Thoracic aorta (tissue), 2 donors: ENCODE results near the gene PLEKHA8. TPM values are rescaled to one million over a fixed set of nuclear protein-coding genes. Genes with fewer than 3 reads are reported as not detected.

Source experiments
- ATAC-seq: fragments of 150-250 bp; one replicate; pipeline ENCODE4 v1.8.0; 2017; ENCODE audit warnings: low read depth; ENCODE audit not compliant: insufficient number of reproducible peaks, low FRiP score
- DNase-seq: peaks from one replicate; pipeline ENCODE4 v3.0.0-alpha.2; 2020; ENCODE audit warnings: low spot score
- H3K27ac ChIP-seq, 2 donors: fragments of 200-600 bp; sonication (generic); 1 replicate in 1 of 2; 2 replicates in 1 of 2; pipeline ENCODE4 v1.5.1; 2016; ENCODE audit warnings: mild to moderate bottlenecking in 2 of 2, moderate library complexity in 2 of 2
- H3K27me3 ChIP-seq: fragments of 200-600 bp; sonication (generic); replicated peaks from 2 replicates; pipeline ENCODE4 v1.6.0; 2016; ENCODE audit warnings: mild to moderate bottlenecking; ENCODE audit not compliant: insufficient read depth
- H3K36me3 ChIP-seq: fragments of 200-600 bp; sonication (generic); one replicate; pipeline ENCODE4 v1.5.1; 2016
- H3K4me1 ChIP-seq, 2 donors: fragments of 200-600 bp; sonication (generic); 1 replicate in 1 of 2; 2 replicates in 1 of 2; pipeline versions ENCODE4 v1.5.1 to v1.6.0; 2016; ENCODE audit warnings: low read depth in 2 of 2, mild to moderate bottlenecking in 1 of 2; ENCODE audit not compliant: control insufficient read depth in 1 of 2
- H3K4me3 ChIP-seq: fragments of 200-600 bp; sonication (generic); 2 replicates; pipeline ENCODE4 v1.5.1; 2016; ENCODE audit warnings: mild to moderate bottlenecking
- H3K9me3 ChIP-seq: fragments of 200-600 bp; sonication (generic); 2 replicates; pipeline ENCODE4 v1.5.1; 2016
- CTCF ChIP-seq: fragments of 200-600 bp; sonication (generic); IDR thresholded peaks from one replicate; pipeline ENCODE4 v1.5.1; 2019; ENCODE audit warnings: antibody characterized with exemption
- total RNA-seq, 2 donors: library from RNA; depleted of rRNA; stranded (reverse); fragments of >200 nt; gene quantifications; one replicate each; pipeline versions ENCODE4 v1.1.0 to v1.2.3, GENCODE V29; 2016

The PLEKHA8 gene
- total RNA-seq, 2 donors from 2014 or later, result 6.6 to 10.0 TPM

- Histone ChIP-seq H3K27me3 (no peaks in the 10 kb centered on the region), H3K4me3 (peak within 1 kb of the TSS; percentile 95), H3K36me3 (no peaks in the 10 kb centered on the region), H3K9me3 (no peaks in the 10 kb centered on the region), H3K4me1 (peaks cover 17 to 53% of the 10 kb centered on the region in 2 donors), H3K27ac (peak within 1 kb of the TSS; percentile 62 to 91)
- ATAC-seq, result peak; percentile 92
- TF ChIP-seq CTCF, result no peak
- DNase-seq, result peak; percentile 93
These were observed 1.8 kb upstream of the PLEKHA8 start, which contains the start of gene FKBP14 for GRCh38 chr7:30026229-30027064. FKBP14 (minus strand) TSS chr7:30026702; CDS start chr7:30026508, 194 bp downstream.

- peak overlapping the region; percentile 62 to 91 for H3K27ac ChIP-seq
- H3K36me3 ChIP-seq, result no peaks in the 10 kb centered on the region
- H3K9me3 ChIP-seq, result no peaks in the 10 kb centered on the region
- peak overlapping the region; percentile 95 for H3K4me3 ChIP-seq
- peaks cover 17 to 53% of the 10 kb centered on the region in 2 donors for H3K4me1 ChIP-seq
- no peaks in the 10 kb centered on the region for H3K27me3 ChIP-seq
- no peak for TF ChIP-seq CTCF
- DNase-seq, result no peak
- ATAC-seq, result no peak
These were observed 1.2 kb upstream of the PLEKHA8 start for GRCh38 chr7:30027065-30027456.

- H3K36me3 ChIP-seq, result no peaks in the 10 kb centered on the region
- no peak for TF ChIP-seq CTCF
- no peaks in the 10 kb centered on the region for H3K27me3 ChIP-seq
- no peaks in the 10 kb centered on the region for H3K9me3 ChIP-seq
- ATAC-seq (peak; percentile 29), DNase-seq (no peak)
- H3K4me1 ChIP-seq, result peaks cover 23 to 58% of the 10 kb centered on the region in 2 donors
- H3K4me3 ChIP-seq, result peak overlapping the region; percentile 95
- H3K27ac ChIP-seq, result peak overlapping the region; percentile 62 to 91
These were observed 434 bp upstream of the PLEKHA8 start for GRCh38 chr7:30027740-30028215.

- Histone ChIP-seq H3K36me3 (no peaks in the 10 kb centered on the region), H3K27ac (peak overlapping the region; percentile 62 to 91), H3K27me3 (no peaks in the 10 kb centered on the region), H3K4me1 (peaks cover 29 to 50% of the 10 kb centered on the region in 2 donors), H3K9me3 (no peaks in the 10 kb centered on the region), H3K4me3 (peak overlapping the region; percentile 95)
- ATAC-seq, result no peak
- TF ChIP-seq CTCF, result no peak
- no peak for DNase-seq
These were observed 780 bp downstream of the PLEKHA8 start for GRCh38 chr7:30028749-30029635.

- Histone ChIP-seq H3K4me3 (peak overlapping the region; percentile 95), H3K27me3 (no peaks in the 10 kb centered on the region), H3K27ac (no peak overlapping the region), H3K4me1 (peaks cover 29 to 43% of the 10 kb centered on the region in 2 donors), H3K9me3 (no peaks in the 10 kb centered on the region), H3K36me3 (no peaks in the 10 kb centered on the region)
- DNase-seq (no peak), ATAC-seq (no peak)
- TF ChIP-seq CTCF, result no peak
These were observed 1.5 kb downstream of the PLEKHA8 start for GRCh38 chr7:30029696-30030095.
